Astrocyte of the hippocampus (primary cell): ENCODE results near the gene PCNT.

Experiments
- DNase-seq: peaks from one replicate; pipeline ENCODE4 v3.0.0; 2011; ENCODE audit warnings: low read depth, low spot score

PCNT gene

DNA sequence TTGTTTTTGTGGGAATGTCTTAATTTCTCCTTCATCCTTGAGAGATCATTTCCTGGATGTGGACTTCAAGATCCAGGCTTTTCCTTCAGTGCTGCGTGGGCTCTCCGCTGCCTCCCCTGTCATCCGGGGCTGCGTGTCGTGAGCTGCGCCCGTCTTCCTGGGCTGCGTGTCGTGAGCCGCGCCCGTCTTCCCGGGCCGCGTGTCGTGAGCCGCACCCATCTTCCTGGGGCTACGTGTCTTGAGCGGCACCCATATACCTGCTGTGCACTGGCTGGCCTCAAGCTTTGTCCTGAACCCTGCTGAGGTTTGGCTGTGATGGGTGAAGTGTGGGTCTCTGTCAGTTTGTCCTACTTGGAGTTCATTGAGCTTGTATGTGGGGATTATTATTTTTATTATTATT, 55.1 kb downstream of the PCNT start:
- no peak for DNase-seq

- DNase-seq, result no peak
Measured at GRCh38 chr21:46379691-46380090, 55.7 kb downstream of the PCNT start.

GRCh38 chr21:46381541-46381940, 57.6 kb downstream of the PCNT start:
- DNase-seq, result no peak

GRCh38 chr21:46384556-46384955, 60.6 kb downstream of the PCNT start:
- no peak for DNase-seq

DNA sequence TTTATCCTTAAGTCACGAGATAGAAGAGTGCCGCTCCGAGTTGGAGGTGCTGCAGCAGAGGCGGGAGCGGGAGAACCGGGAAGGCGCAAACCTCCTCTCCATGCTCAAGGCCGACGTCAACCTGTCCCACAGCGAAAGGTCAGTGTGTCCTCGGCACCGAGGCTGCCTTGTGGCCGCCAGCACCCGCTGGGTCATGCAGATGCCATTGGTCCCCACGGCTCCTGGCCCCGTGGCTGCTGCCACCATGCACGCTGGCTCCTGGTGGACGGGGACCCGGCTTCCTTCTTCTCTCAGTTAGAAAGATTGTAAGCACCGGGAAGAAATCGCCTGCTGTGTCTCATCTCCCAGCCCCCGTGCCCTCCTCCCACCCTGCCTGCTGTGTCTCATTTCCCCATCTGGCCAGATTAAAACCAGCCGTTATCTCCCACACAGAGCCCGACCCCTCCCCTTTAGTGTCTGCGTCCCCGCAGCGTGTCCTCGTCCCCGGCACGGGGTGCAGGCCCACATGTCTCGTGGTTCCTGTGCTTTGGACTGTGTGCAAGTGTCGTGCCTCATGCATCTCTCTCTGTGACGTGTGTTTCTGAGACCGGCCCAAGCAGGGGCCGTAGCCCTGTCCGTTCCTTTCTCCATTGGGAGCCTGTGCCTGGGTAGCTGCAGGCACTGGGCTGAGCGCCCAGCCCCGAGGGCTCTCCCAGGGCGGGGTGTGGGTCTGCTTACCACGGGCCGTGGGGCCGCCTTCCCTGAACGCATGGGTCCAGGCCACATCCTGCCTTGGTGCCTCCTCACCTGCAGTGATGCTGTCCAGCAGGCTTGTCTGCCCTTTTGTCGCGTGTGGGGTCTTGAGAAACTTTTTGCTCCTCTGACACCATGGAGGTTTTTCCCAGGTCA, 62.1 kb downstream of the PCNT start:
- DNase-seq, result no peak

DNA sequence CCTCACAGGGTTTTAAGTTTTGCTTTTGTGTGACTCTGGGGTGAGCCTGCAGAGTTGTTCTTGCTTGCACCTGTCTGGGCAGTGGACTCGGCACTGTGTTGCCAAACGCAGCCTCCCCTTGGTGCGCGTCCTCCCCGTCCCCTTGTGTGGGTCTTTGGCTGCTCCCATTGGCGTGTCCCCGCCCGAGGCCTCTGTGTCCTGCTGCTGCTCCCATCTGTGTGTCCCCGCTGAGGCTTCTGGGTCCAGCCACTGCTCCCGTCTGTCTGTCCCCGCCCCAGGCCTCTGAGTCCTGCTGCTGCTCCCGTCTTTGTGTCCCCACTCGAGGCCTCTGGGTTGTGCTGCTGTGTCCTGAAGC, 62.8 kb downstream of the PCNT start:
- DNase-seq, result no peak

DNA sequence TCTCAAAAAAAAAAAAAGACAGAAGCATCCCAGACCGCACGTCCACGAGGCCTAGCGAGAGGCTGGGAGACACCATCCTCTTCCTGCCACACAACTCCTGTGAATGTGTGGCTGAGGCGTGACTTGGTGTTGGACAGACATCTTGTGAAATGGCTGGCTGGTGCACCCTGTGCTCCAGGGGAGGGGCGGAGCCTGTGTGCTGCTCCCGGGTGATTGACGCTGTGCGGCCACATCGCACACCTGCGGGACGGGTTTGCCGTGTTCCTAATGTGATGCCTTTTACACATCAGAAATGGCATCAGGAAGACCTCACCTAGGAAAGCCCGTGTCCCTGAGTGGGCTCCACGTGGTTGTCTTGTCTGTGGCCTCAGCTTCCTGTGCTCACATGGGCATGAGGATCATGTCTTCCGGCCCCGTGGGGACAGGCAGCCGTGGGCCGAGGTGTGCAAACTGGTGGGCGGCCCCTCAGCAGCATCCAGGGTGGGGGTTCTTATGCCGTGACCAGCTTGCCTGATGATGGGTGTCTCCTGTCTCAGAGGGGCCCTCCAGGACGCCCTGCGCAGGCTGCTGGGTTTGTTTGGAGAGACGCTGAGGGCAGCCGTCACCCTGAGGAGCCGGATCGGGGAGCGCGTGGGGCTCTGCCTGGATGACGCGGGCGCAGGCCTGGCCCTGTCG, 64.4 kb downstream of the PCNT start:
- no peak for DNase-seq

GRCh38 chr21:46388896-46389295, 64.9 kb downstream of the PCNT start:
- DNase-seq, result no peak

- DNase-seq, result no peak
Measured at GRCh38 chr21:46390603-46391545, 66.9 kb downstream of the PCNT start.

DNA sequence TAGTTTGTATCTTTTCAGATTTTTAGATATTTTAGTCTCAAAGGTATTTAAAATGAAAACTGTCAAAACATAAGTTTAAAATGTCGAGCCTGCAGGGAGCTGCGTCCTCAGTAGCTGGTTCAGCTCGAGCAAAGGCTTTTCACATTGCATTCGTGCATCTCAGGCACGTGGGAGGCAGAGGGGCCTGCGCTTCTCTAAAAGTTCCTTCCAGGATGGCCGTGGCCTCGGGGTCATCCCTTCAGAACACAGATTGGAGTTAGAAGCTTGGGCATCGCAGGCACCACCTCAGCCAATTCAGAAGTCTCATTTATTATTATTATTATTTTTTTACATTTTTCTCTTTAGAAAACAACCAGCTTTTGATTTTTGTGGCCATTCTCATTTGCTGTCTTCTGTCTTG, 67.8 kb downstream of the PCNT start:
- no peak for DNase-seq

DNA sequence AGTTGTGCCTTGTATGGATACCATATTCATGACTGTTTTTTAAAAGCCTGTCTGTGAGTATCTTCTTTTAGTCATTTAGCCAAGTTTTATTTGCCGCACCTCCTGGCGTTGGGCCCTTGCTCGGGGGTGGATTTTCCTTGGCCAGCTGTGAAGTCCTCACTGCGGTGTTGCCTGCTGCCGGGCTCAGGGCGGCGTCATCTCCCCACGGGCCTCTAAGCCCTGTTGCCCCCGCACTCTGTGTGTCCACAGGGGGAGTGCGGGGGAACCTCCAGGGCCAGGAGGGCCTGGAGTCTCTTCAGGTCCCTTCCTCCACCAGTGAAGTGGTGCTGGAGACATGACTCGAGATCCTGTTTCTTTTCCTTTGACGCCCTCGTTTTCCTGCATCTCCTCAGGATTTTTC, 69.0 kb downstream of the PCNT start:
- no peak for DNase-seq

DNA sequence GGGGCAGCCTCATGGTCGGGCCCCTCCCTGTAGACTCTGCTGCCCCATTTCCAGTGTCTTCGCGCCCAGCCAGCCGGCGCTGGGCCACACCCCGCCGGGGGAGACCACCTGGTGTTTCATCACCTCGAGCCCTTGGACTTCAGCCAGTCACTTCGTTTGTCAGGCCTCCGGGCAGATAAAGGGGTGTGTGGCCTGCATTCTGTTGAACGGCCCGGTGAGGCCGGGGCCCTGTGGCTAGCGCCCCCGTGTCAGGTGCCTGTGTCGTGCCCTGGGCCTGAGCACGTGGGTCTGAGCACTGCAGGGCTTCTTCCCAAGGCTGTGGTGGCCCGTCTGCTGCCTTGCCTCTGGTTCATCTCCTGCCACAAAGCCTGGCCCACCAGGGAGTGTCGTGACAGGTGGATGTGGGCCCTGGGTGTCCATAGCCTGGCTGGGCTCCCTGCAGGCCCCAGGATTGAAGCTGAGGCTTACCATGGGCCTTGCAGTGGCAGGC, 69.5 kb downstream of the PCNT start:
- DNase-seq, result no peak

- DNase-seq, result peak; percentile 66
Measured at GRCh38 chr21:46393941-46394594, 70.1 kb downstream of the PCNT start.

- no peak for DNase-seq
Measured at GRCh38 chr21:46394595-46395104, 70.7 kb downstream of the PCNT start.

- DNase-seq, result no peak
Measured at GRCh38 chr21:46397211-46397905, 73.4 kb downstream of the PCNT start.

DNA sequence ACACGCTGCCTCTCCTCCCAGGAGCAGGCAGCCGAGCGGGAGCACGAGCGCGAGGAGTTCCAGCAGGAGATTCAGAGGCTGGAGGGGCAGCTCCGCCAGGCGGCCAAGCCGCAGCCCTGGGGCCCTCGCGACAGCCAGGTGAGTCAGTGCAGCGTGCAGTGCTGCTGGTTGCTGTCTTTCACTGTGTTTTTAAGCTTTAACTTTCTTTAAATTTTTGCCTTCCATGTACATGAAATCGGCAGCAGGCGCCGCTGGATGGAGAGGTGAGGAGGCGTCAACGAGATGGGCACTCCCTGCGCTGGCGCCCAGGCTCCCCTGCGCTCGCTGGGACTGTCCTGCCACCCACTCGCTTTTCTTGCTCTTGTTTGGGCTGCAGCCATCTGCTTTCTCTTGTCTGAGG, 74.0 kb downstream of the PCNT start:
- no peak for DNase-seq

- no peak for DNase-seq
Measured at GRCh38 chr21:46399129-46399528, 75.2 kb downstream of the PCNT start.

DNA sequence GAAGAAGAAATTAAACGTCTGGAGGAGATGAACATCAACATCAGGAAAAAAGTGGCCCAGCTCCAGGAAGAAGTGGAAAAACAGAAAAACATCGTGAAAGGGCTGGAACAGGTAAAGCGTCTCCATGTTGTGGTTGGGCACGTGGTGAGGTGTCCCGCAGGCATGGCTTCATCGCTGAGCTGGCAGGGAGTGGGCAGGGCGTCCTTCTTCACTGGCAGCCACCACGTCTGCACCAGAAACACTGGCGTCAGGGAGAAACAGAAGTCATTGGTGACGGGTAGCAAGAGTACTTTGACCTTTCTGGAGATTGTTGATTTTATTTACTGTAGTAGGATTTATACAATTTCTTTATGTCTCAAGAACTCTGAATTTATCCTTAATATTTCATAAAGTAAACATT, 75.7 kb downstream of the PCNT start:
- DNase-seq, result no peak

DNA sequence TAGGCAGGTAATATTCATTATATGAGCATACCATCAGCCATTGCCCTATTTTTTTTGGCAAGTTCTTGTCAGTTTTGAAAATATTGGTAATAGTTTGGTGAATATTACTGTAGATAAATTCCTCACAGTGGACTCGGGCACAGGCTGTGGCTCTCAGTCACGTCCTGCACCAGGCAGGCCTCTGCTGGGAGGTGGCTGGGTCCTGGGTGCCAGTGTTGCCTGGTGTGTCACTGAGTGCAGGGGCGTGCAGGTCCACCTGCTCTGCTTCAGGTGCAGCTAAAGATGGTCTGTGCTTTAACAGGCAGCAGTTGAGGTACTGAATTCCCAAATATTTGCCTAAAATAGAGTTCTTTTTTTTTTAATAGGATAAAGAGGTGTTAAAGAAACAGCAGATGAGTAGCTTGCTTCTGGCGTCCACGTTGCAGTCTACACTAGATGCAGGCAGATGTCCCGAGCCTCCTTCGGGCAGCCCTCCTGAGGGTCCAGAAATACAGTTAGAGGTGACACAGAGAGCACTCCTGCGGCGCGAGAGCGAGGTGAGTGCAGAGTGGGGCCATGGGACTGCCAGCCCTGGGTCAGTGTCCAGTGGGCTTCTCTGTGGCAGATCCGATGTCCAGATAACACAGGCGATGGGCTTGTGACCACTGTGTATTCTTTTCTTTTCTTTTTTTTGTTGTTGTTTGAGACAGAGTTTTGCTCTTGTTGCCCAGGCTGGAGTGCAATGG, 77.4 kb downstream of the PCNT start:
- no peak for DNase-seq

- no peak for DNase-seq
Measured at GRCh38 chr21:46402421-46402820, 78.5 kb downstream of the PCNT start.
